ENCODE results near the gene MRPL24. TPM values are rescaled to one million over a fixed set of nuclear protein-coding genes. Genes with fewer than 3 reads are reported as not detected.

Gene MRPL24
- total RNA-seq, 4 donors from 2014 or later = 48.6 to 90.4 (median 66.2) TPM

- Histone ChIP-seq H3K4me1 (peaks cover 0 to 58% (median 35%) of the 10 kb centered on the region in 4 donors), H3K36me3 (peaks cover 0 to 42% (median under 1%) of the 10 kb centered on the region in 3 donors), H3K27me3 (no peaks in the 10 kb centered on the region), H3K4me3 (peak within 1 kb of the TSS; percentile 67 to 95 (median 88)), H3K9me3 (no peaks in the 10 kb centered on the region), H3K27ac (peak within 1 kb of the TSS; percentile 97 to 100 (median 98))
- WGBS, 2 donors = 1% methylated on average over 45 to 57 of the region's 57 CpGs
- TF ChIP-seq POLR2A (IDR thresholded peaks at IDR 0.05) (peak in 1 of 2 donors; percentile 67), CTCF (IDR thresholded peaks at IDR 0.05) (peak in 1 of 5 experiments; percentile 30), EP300 (IDR thresholded peaks at IDR 0.05) (peak; percentile 18 to 86)
- DNase-seq (ENCODE audit: low spot score in 2 of 2) = peak; percentile 93 to 95
Measured at GRCh38 chr1:156728599-156729462, 12.1 kb downstream of the MRPL24 start, which contains the start of gene ISG20L2. TSS of gene ISG20L2 (minus strand) at chr1:156728766. CDS start at chr1:156727652, 1,114 bp downstream.

GRCh38 chr1:156727926-156728598 lies 12.8 kb downstream of the MRPL24 start, which contains the start of gene METTL25B:
TSS of gene METTL25B (plus strand) at chr1:156728469. CDS start at chr1:156729105, 636 bp downstream.
- Histone ChIP-seq H3K36me3 (peaks cover 0 to 42% (median 2%) of the 10 kb centered on the region in 3 donors), H3K4me3 (peak within 1 kb of the TSS; percentile 67 to 95 (median 88)), H3K4me1 (peaks cover 0 to 58% (median 35%) of the 10 kb centered on the region in 4 donors), H3K9me3 (no peaks in the 10 kb centered on the region), H3K27ac (peak within 1 kb of the TSS; percentile 97 to 100 (median 98)), H3K27me3 (no peaks in the 10 kb centered on the region)
- WGBS, 2 donors = 0 to 3% methylated on average over 17 to 44 of the region's 46 CpGs
- TF ChIP-seq POLR2A (IDR thresholded peaks at IDR 0.05) (no peak), CTCF (IDR thresholded peaks at IDR 0.05) (no peak), EP300 (IDR thresholded peaks at IDR 0.05) (peak in 1 of 2 donors; percentile 2)
- peak; percentile 51 to 65 for DNase-seq (ENCODE audit: low spot score in 2 of 2)

- H3K27me3 ChIP-seq = no peaks in the 10 kb centered on the region
- 46 to 51% methylated on average over 7 of the region's 7 CpGs for WGBS, 2 donors
- H3K4me1 ChIP-seq = peaks cover 0 to 58% (median 35%) of the 10 kb centered on the region in 4 donors
- no peak for DNase-seq (ENCODE audit: low spot score in 2 of 2)
- no peaks in the 10 kb centered on the region for H3K9me3 ChIP-seq
- peak overlapping the region in 3 of 4 donors; percentile 98 to 100 (median 99) for H3K27ac ChIP-seq
- peaks cover 0 to 42% (median 7%) of the 10 kb centered on the region in 3 donors for H3K36me3 ChIP-seq
- H3K4me3 ChIP-seq = peak overlapping the region; percentile 67 to 95 (median 88)
- TF ChIP-seq EP300 (IDR thresholded peaks at IDR 0.05) = no peak
Measured at GRCh38 chr1:156727492-156727891, 13.4 kb downstream of the MRPL24 start.

GRCh38 chr1:156726549-156727226 lies 14.2 kb downstream of the MRPL24 start:
- Histone ChIP-seq H3K9me3 (no peaks in the 10 kb centered on the region), H3K4me1 (peaks cover 0 to 58% (median 36%) of the 10 kb centered on the region in 4 donors), H3K27ac (peak overlapping the region in 1 of 4 donors; percentile 100), H3K4me3 (peak overlapping the region in 3 of 4 donors; percentile 21 to 95 (median 26)), H3K27me3 (no peaks in the 10 kb centered on the region), H3K36me3 (peaks cover 0 to 41% (median 7%) of the 10 kb centered on the region in 3 donors)
- peak in 1 of 2 donors; percentile 77 for DNase-seq (ENCODE audit: low spot score in 2 of 2)
- 48 to 52% methylated on average over 15 of the region's 15 CpGs for WGBS, 2 donors
- TF ChIP-seq EP300 (IDR thresholded peaks at IDR 0.05) (no peak), POLR2A (IDR thresholded peaks at IDR 0.05) (no peak), CTCF (IDR thresholded peaks at IDR 0.05) (peak; percentile 28 to 36 (median 30))
